Lower lobe of right lung (tissue), 2 donors: Measurements from ENCODE around the gene ZNF267. TPM values are rescaled to one million over a fixed set of nuclear protein-coding genes. Genes with fewer than 3 reads are reported as not detected.
A peak's percentile ranks its signal among the peaks of the same experiment; 100 is the strongest.

ENCODE experiments used
- ATAC-seq, 2 donors: fragments of 200-7000 bp; cut with Tn5 transposase; one replicate each; pipeline ENCODE4 v1.9.1; 2020 to 2022; ENCODE audit warnings: mild to moderate bottlenecking in 2 of 2, moderate library complexity in 2 of 2
- DNase-seq: peaks from one replicate; pipeline ENCODE4 v3.0.0-alpha.2; 2020
- H3K27ac ChIP-seq: fragments of 200-600 bp; one replicate; pipeline ENCODE4 v1.8.0; 2022
- H3K27me3 ChIP-seq: fragments of 200-600 bp; one replicate; pipeline ENCODE4 v1.8.0; 2022; ENCODE audit warnings: low read depth
- H3K36me3 ChIP-seq: fragments of 200-600 bp; one replicate; pipeline ENCODE4 v1.8.0; 2022; ENCODE audit warnings: mild to moderate bottlenecking
- H3K4me1 ChIP-seq: fragments of 200-600 bp; one replicate; pipeline ENCODE4 v1.8.0; 2022
- H3K4me3 ChIP-seq: fragments of 200-600 bp; one replicate; pipeline ENCODE4 v1.8.0; 2022; ENCODE audit warnings: mild to moderate bottlenecking
- H3K9me3 ChIP-seq: fragments of 200-600 bp; one replicate; pipeline ENCODE4 v1.8.0; 2022
- intact Hi-C: fragments of 100-400 bp; cut with DNase I; formaldehyde crosslinking; loops from one replicate; pipeline ENCODE4 v1.11.0; 2022
- total RNA-seq: library from RNA; stranded (reverse); fragmentation: NEBNext Ultra II Directional; extraction: Animal tissue kit (Norgen Biotek cat#: 25700); gene quantifications from one replicate; pipeline ENCODE4 v1.2.1, GENCODE V29; 2021
- TF ChIP-seq, protein P1 (sequence below): fragments of 200-600 bp; IDR thresholded peaks from one replicate; pipeline ENCODE4 v1.8.0; 2022; ENCODE audit warnings: antibody characterized with exemption, mild to moderate bottlenecking
- donor health status: DM: no; HTN: yes; CAD: no; lungs with severe emphysema.

ZNF267 gene
- total RNA-seq, 1 donor from 2014 or later: 17.0 TPM

DNA sequence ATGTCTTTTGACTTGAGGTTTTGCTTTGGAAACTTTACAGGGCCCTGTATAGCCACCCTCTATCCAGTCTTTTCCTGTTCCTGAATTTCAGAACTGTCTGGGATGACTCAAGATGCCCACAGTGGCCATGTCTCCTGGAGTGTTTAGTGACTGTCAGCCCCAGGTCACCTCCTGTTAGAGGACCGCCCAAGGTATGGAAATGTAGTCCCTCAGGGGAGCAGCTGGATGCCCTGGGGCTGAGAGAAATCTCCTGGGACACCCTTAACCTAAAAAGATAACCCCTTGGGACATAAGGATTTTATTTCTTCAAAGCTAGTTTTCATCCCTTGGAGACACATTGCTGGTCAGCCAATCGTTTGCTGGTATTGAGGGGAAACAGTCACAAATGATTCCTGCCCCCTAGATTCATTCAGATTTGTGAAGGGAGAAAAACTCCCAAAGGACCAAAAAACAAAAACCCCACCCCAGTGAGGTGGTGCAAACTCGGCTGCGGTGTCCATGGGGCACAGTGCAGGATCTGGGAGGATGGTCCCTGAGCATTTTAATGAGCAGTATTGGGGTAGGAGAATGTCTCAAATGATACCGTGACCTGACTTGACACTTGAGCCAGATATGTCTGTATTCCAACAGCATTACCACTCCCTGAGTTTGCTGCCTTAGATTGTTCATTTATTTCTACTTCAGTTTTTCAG, 1.7 kb downstream of the ZNF267 start:
- intact Hi-C loops: no loop called here
- TF ChIP-seq, protein P1, sequence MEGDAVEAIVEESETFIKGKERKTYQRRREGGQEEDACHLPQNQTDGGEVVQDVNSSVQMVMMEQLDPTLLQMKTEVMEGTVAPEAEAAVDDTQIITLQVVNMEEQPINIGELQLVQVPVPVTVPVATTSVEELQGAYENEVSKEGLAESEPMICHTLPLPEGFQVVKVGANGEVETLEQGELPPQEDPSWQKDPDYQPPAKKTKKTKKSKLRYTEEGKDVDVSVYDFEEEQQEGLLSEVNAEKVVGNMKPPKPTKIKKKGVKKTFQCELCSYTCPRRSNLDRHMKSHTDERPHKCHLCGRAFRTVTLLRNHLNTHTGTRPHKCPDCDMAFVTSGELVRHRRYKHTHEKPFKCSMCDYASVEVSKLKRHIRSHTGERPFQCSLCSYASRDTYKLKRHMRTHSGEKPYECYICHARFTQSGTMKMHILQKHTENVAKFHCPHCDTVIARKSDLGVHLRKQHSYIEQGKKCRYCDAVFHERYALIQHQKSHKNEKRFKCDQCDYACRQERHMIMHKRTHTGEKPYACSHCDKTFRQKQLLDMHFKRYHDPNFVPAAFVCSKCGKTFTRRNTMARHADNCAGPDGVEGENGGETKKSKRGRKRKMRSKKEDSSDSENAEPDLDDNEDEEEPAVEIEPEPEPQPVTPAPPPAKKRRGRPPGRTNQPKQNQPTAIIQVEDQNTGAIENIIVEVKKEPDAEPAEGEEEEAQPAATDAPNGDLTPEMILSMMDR: no peak
- H3K4me1 ChIP-seq: peaks cover 58% of the 10 kb centered on the region
- H3K27ac ChIP-seq: peak overlapping the region; percentile 96
- no peaks in the 10 kb centered on the region for H3K9me3 ChIP-seq
- H3K27me3 ChIP-seq: no peaks in the 10 kb centered on the region
- DNase-seq (no peak), ATAC-seq (no peak)
- H3K36me3 ChIP-seq: no peaks in the 10 kb centered on the region
- H3K4me3 ChIP-seq: peak overlapping the region; percentile 97

DNA sequence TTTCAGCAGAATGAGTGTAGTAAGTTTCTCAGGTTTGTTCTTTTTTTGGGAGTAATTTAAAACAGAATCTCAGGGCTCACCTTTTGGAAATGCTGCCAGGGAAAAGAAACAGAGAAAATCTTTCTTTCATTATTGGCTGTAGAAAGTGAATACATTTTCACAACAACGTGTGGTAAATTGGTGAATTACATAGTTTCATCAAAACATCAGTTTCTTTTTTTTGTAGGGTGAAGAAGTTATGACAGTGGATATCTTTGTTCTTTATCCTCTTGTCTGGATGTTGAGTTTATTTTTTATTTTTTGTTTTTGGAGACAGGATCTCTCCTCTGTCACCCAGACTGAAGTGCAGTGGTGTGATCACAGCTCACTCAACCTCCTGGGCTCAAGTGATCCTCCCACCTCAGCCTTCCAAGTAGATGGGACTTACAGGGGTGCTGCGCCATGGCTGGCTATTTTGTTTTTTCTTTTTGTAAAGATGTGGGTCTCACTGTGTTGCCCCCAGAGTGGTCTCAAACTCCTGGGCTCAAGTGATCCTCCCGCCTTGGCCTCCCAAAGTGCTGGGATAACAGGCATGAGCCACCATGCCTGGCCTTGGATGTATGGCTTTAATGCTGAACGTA, 2.4 kb downstream of the ZNF267 start:
- Histone ChIP-seq H3K4me3 (peak overlapping the region; percentile 97), H3K27ac (no peak overlapping the region), H3K36me3 (no peaks in the 10 kb centered on the region), H3K4me1 (peaks cover 59% of the 10 kb centered on the region), H3K27me3 (no peaks in the 10 kb centered on the region), H3K9me3 (no peaks in the 10 kb centered on the region)
- no peak for ATAC-seq
- intact Hi-C loops: no loop called here
- DNase-seq: no peak
- TF ChIP-seq, protein P1: no peak

DNA sequence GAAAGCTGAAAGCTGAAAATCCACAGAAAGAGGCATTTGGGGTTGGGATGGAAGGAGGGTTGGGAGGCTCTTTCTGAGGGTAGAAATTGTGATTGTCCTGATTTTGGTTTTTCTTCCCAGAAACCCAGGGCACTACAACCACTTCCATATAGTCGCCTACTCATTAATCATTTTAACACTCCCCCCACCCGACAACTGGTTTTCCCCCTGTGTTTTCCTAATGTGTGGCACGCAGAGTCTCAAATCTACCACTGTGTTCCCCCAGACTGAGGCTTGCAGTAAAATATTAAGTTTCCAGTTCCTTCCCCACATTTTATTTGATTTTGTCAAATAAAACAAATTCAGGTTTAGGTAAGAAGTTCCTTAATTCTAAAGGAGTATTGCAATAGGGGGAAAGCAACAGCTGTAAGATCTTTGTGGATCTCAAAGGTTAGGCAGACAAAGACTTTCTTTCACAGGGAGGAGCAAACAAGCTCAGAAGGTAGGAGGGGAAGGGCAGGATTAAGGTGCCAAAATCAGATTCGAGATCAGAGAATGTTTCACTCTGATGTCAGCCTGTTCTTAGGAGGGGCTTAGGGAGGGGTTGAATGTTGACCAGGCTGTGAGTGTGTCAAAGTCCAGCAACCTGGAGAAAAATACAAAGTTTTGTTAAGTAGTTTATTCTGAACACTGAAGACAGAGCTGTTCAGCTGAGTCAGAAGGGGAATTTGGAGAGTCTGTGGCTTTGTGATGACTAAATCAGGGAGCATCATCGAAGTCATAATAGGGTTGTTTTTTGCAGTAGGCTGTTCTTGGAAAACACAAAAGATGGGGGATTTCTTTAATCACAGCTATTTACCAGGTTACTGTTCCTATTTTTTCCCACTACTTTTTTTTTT, 3.6 kb downstream of the ZNF267 start:
- Histone ChIP-seq H3K27me3 (no peaks in the 10 kb centered on the region), H3K4me1 (peaks cover 63% of the 10 kb centered on the region), H3K36me3 (no peaks in the 10 kb centered on the region), H3K27ac (peak overlapping the region; percentile 9), H3K4me3 (no peak overlapping the region), H3K9me3 (no peaks in the 10 kb centered on the region)
- peak in 1 of 2 donors; percentile 8 for ATAC-seq
- intact Hi-C loops: no loop called here
- TF ChIP-seq, protein P1: no peak
- no peak for DNase-seq

DNA sequence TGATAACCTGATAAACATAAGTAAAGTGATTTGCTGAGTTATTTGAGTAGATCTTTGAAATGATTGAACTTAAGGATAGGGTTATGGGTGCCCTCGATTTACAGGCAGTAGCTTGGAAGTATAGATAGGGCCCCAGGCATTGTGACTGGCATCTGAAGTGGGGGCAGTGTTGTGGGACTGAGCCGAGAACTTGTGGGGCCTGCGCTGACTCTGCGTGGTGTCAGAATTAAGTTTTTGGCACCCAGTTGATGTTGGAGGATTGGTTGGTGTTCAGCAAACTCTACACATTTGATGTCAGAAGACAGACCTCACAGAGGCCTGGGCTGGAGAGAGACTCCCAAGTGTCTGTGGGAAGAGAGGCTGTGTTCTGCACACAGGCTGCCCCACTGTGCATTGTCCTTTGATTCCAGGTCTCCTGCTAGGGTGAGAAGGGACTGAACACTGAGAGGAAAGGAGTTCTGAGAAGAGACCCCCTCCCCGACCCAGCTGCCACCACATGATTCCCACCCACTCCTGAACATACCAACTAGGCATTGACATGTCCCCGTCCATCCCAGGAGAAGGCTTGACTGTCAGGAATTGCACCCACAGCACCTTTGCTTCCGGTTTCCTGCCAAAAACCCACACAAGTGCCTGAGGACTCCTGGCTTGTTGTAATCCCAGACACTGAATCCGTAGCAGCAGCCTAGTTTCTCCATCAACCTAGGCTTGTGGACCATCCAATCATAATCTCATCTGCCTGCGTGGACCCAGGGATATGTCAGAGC, 4.5 kb downstream of the ZNF267 start:
- ATAC-seq: no peak
- H3K4me3 ChIP-seq: no peak overlapping the region
- intact Hi-C loops: no loop called here

More for the DNA sequence above, 4.5 kb downstream of the ZNF267 start:
- TF ChIP-seq, protein P1: no peak
- DNase-seq: no peak
- no peaks in the 10 kb centered on the region for H3K36me3 ChIP-seq
- no peak overlapping the region for H3K27ac ChIP-seq
- no peaks in the 10 kb centered on the region for H3K9me3 ChIP-seq
- H3K4me1 ChIP-seq: peaks cover 61% of the 10 kb centered on the region
- H3K27me3 ChIP-seq: no peaks in the 10 kb centered on the region
